Panc1 (cell line): ENCODE data around the gene POLR3H. TPM values are rescaled to one million over a fixed set of nuclear protein-coding genes. Genes with fewer than 3 reads are reported as not detected.

Experiments used
- ATAC-seq: fragments of 200-7000 bp; cut with Tn5 transposase; 2 replicates; pipeline ENCODE4 v1.9.1; 2020; ENCODE audit warnings: mild to moderate bottlenecking, moderate library complexity
- BruUV-seq: library from RNA; stranded (reverse); fragments of 400-500 nt; replicated peaks from 2 replicates; lab custom pipeline; 2021; lab: Mats Ljungman, UMichigan
- CTCF ChIA-PET: fragments of 300-600 bp; sonication (Branson Sonifier 250); formaldehyde crosslinking; loops from one replicate; lab custom pipeline; 2022; ENCODE audit warnings: antibody characterized with exemption; lab: Charles Lee
- POLR2A ChIA-PET: fragments of 300-600 bp; sonication (Branson Sonifier 250); formaldehyde crosslinking; loops from one replicate; lab custom pipeline; 2022; ENCODE audit warnings: antibody characterized with exemption; lab: Charles Lee
- DNase-seq: peaks from one replicate; pipeline ENCODE4 v3.0.0-alpha.2; 2010; ENCODE audit warnings: low read depth, low spot score
- H3K27ac ChIP-seq: 2 replicates; pipeline ENCODE4 v1.5.1; 2011; ENCODE audit warnings: mild to moderate bottlenecking, low read length, inconsistent platforms
- H3K27me3 ChIP-seq: fragments of 200-500 bp; sonication (Bioruptor generic); 2 replicates; pipeline ENCODE4 v1.6.0; 2014; ENCODE audit warnings: low read length, inconsistent platforms; ENCODE audit not compliant: control insufficient read depth, insufficient read depth
- H3K36me3 ChIP-seq: fragments of 200-500 bp; sonication (Bioruptor generic); 2 replicates; pipeline ENCODE4 v1.5.1; 2014; ENCODE audit warnings: inconsistent platforms, mild to moderate bottlenecking, low read length, moderate library complexity; ENCODE audit not compliant: control insufficient read depth, insufficient read depth
- H3K4me1 ChIP-seq: 2 replicates; pipeline ENCODE4 v1.5.1; 2011; ENCODE audit warnings: inconsistent platforms, mild to moderate bottlenecking, low read length, moderate library complexity; ENCODE audit not compliant: control insufficient read depth, insufficient read depth
- H3K4me3 ChIP-seq, 2 experiments: 2 replicates each; pipeline ENCODE4 v1.5.1; 2011 to 2012; ENCODE audit warnings: low read depth in 2 of 2, low read length in 2 of 2, mild to moderate bottlenecking in 2 of 2, inconsistent platforms in 1 of 2, moderate library complexity in 1 of 2
- H3K9me3 ChIP-seq: fragments of 200-500 bp; sonication (Bioruptor generic); 2 replicates; pipeline ENCODE4 v1.5.1; 2014; ENCODE audit warnings: low read depth, mild to moderate bottlenecking, inconsistent platforms, low read length, moderate library complexity; ENCODE audit not compliant: control insufficient read depth, insufficient read depth
- CTCF ChIP-seq: fragments of 450-650 bp; IDR thresholded peaks from 2 replicates; pipeline ENCODE4 v1.5.1; 2017; ENCODE audit warnings: mild to moderate bottlenecking
- POLR2AphosphoS5 ChIP-seq: IDR thresholded peaks from 2 replicates; pipeline ENCODE4 v1.6.1; 2012; ENCODE audit warnings: mild to moderate bottlenecking, low read depth, low read length, moderate library complexity
- REST ChIP-seq, 2 experiments: IDR thresholded peaks; 2 replicates each; pipeline ENCODE4 v1.6.1; 2011 to 2012; ENCODE audit warnings: low read depth in 2 of 2, control low read depth in 1 of 2, low read length in 1 of 2, mild to moderate bottlenecking in 1 of 2, moderate library complexity in 1 of 2; ENCODE audit not compliant: insufficient read depth in 1 of 2
- SIN3A ChIP-seq: IDR thresholded peaks from 2 replicates; pipeline ENCODE4 v1.6.1; 2012; ENCODE audit warnings: low read depth, mild to moderate bottlenecking, low read length, moderate library complexity, borderline replicate concordance; ENCODE audit not compliant: insufficient read depth
- TCF7L2 ChIP-seq: IDR thresholded peaks from 2 replicates; pipeline ENCODE4 v1.6.1; 2011; ENCODE audit warnings: mild to moderate bottlenecking, low read depth, low read length, inconsistent platforms
- in situ Hi-C: cut with HindIII; loops from 2 replicates; pipeline ENCODE4 v1.10.0; 2016; ENCODE audit warnings: low sequenced_read_pairs, low pct_unique_long_range_greater_than_20kb
- intact Hi-C: fragments of 100-400 bp; cut with micrococcal nuclease; formaldehyde crosslinking; loops from one replicate; pipeline ENCODE4 v1.10.0; 2022; ENCODE audit not compliant: unreplicated experiment
- total RNA-seq: library from RNA; stranded (reverse); gene quantifications from one replicate; pipeline ENCODE4 v1.2.1, GENCODE V29; 2021; ENCODE audit not compliant: unreplicated experiment

POLR3H gene
- total RNA-seq, 1 experiment from 2014 or later, result 46.6 TPM

GRCh38 chr22:41505511-41506220 is 38.6 kb downstream of the POLR3H start:
- ATAC-seq, result no peak
- in situ Hi-C loops, result no loop called here

DNA sequence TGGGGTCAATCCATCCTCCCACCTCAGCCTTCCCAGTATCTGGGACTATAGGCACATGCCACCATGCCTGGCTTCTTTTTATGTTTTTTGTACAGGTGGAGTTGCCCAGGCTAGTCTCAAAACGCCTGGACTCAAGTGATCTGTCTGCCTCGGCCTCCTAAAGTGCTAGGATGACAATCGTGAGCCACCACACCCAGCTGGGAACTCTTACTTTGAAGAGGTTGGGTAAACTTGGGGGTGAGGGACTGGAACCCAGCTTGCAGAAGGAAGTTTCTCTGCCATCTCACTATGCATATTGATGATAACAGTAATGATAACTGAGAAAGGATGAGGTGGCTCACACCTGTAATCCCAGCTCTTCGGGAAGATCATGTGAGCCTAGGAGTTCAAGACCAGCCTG is 39.5 kb downstream of the POLR3H start:
- CTCF ChIA-PET, result no interaction called here
- DNase-seq (no peak), ATAC-seq (no peak)
- Histone ChIP-seq H3K27me3 (no peaks in the 10 kb centered on the region), H3K9me3 (no peaks in the 10 kb centered on the region), H3K4me3 (no peak overlapping the region), H3K36me3 (no peaks in the 10 kb centered on the region), H3K4me1 (no peaks in the 10 kb centered on the region), H3K27ac (no peak overlapping the region)
- in situ Hi-C loops, result no loop called here
- intact Hi-C loops, result no loop called here
- POLR2A ChIA-PET, result no interaction called here
- BruUV-seq, result no TSS peak
- TF ChIP-seq TCF7L2 (no peak), REST (IDR thresholded peaks at IDR 0.05; ENCODE audit: insufficient read depth in 1 of 2, low read depth in 2 of 2, low read length in 1 of 2) (no peak), POLR2AphosphoS5 (no peak), CTCF (no peak), SIN3A (no peak)

More at GRCh38 chr22:41505511-41506220, 38.6 kb downstream of the POLR3H start:
- no peak for DNase-seq
- intact Hi-C loops, result no loop called here
- ChIA-PET POLR2A (no interaction called here), CTCF (no interaction called here)
- no peaks in the 10 kb centered on the region for H3K36me3 ChIP-seq
- BruUV-seq, result no TSS peak
- no peak overlapping the region for H3K27ac ChIP-seq
- H3K9me3 ChIP-seq, result no peaks in the 10 kb centered on the region
- no peak overlapping the region for H3K4me3 ChIP-seq
- no peak for TF ChIP-seq REST (IDR thresholded peaks at IDR 0.05; ENCODE audit: insufficient read depth in 1 of 2, low read depth in 2 of 2, low read length in 1 of 2)
- TF ChIP-seq TCF7L2, result no peak
- no peak for TF ChIP-seq POLR2AphosphoS5
- TF ChIP-seq CTCF, result no peak
- no peak for TF ChIP-seq SIN3A
- H3K4me1 ChIP-seq, result no peaks in the 10 kb centered on the region
- H3K27me3 ChIP-seq, result no peaks in the 10 kb centered on the region
